ENCODE results near the gene LCN9.

GRCh38 chr9:135690836-135691570 is 27.9 kb downstream of the LCN9 start:
- TF ChIP-seq, protein P1, sequence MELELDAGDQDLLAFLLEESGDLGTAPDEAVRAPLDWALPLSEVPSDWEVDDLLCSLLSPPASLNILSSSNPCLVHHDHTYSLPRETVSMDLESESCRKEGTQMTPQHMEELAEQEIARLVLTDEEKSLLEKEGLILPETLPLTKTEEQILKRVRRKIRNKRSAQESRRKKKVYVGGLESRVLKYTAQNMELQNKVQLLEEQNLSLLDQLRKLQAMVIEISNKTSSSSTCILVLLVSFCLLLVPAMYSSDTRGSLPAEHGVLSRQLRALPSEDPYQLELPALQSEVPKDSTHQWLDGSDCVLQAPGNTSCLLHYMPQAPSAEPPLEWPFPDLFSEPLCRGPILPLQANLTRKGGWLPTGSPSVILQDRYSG (CRISPR knock-in tag; IDR thresholded peaks at IDR 0.05), result no peak
- TF ChIP-seq SOX6 (IDR thresholded peaks at IDR 0.05), result no peak
- TF ChIP-seq SOX6 (CRISPR knock-in tag; IDR thresholded peaks at IDR 0.05), result no peak
- TF ChIP-seq ZNF354B (CRISPR knock-in tag; IDR thresholded peaks at IDR 0.05), result no peak
- no peak for TF ChIP-seq XBP1 (CRISPR knock-in tag; IDR thresholded peaks at IDR 0.05)
- TF ChIP-seq, protein P2, sequence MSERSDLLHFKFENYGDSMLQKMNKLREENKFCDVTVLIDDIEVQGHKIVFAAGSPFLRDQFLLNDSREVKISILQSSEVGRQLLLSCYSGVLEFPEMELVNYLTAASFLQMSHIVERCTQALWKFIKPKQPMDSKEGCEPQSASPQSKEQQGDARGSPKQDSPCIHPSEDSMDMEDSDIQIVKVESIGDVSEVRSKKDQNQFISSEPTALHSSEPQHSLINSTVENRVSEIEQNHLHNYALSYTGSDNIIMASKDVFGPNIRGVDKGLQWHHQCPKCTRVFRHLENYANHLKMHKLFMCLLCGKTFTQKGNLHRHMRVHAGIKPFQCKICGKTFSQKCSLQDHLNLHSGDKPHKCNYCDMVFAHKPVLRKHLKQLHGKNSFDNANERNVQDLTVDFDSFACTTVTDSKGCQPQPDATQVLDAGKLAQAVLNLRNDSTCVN (CRISPR knock-in tag; IDR thresholded peaks at IDR 0.05; ENCODE audit: borderline replicate concordance), result no peak
- no peak for TF ChIP-seq PLRG1 (conservative IDR thresholded peaks at IDR 0.05)
- no peak for TF ChIP-seq MYC (CRISPR knock-in tag; IDR thresholded peaks at IDR 0.05; ENCODE audit: borderline replicate concordance)
- TF ChIP-seq CTCF (CRISPR knock-in tag; IDR thresholded peaks at IDR 0.05), result no peak
